HG03469 (cell line): ENCODE data around the gene ACSF2.
"Not testable (repeated sequence)": the region's sequence is repeated elsewhere in the genome, so short reads cannot be mapped to it uniquely, and the experiment has no call there.

Experiments
- ATAC-seq: cut with Tn5 transposase; IDR thresholded peaks from one replicate; pipeline ENCODE4 v1.9.1; 2021; ENCODE audit warnings: mild to moderate bottlenecking, moderate library complexity, moderate number of reproducible peaks; ENCODE audit not compliant: unreplicated experiment

Gene ACSF2, protein sequence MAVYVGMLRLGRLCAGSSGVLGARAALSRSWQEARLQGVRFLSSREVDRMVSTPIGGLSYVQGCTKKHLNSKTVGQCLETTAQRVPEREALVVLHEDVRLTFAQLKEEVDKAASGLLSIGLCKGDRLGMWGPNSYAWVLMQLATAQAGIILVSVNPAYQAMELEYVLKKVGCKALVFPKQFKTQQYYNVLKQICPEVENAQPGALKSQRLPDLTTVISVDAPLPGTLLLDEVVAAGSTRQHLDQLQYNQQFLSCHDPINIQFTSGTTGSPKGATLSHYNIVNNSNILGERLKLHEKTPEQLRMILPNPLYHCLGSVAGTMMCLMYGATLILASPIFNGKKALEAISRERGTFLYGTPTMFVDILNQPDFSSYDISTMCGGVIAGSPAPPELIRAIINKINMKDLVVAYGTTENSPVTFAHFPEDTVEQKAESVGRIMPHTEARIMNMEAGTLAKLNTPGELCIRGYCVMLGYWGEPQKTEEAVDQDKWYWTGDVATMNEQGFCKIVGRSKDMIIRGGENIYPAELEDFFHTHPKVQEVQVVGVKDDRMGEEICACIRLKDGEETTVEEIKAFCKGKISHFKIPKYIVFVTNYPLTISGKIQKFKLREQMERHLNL

DNA sequence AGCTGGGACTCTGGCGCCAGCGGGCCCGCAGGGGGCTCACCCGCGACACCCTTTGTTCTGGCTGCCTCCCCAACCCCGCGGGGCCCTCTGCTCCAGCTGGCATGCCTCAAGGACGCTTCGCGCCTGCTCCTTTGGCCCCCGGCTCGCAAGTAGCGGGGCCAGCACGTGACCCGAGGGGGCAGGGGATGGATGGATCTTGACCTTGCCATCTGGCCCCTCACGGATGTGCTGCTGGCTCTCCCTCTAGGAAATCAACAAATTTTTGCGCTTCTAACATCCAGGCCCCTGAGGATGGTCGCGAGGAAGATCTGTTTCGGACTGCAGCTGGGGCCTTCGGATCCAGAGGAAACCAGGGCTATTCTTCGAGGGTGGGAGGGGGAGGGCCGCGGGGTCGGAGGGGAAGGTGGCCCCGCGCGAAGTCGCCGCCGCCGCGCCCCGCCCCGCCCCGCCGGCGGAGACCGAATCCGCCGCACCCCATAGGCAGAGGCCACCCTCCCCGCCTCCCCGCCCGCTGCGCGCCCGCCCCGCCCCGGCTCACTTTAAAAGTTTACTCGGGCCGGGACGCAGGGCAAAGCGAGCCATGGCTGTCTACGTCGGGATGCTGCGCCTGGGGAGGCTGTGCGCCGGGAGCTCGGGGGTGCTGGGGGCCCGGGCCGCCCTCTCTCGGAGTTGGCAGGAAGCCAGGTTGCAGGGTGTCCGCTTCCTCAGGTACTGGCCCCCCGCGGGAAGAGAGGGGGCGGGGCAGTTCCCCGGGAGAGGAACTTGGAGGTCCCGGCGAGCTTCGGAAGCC lies at the start of gene ACSF2:
Gene ACSF2 (plus strand): TSS at position 537 of the 790 bp plus-strand sequence. CDS start 44 bp downstream, at position 581.
- ATAC-seq, result no peak

DNA sequence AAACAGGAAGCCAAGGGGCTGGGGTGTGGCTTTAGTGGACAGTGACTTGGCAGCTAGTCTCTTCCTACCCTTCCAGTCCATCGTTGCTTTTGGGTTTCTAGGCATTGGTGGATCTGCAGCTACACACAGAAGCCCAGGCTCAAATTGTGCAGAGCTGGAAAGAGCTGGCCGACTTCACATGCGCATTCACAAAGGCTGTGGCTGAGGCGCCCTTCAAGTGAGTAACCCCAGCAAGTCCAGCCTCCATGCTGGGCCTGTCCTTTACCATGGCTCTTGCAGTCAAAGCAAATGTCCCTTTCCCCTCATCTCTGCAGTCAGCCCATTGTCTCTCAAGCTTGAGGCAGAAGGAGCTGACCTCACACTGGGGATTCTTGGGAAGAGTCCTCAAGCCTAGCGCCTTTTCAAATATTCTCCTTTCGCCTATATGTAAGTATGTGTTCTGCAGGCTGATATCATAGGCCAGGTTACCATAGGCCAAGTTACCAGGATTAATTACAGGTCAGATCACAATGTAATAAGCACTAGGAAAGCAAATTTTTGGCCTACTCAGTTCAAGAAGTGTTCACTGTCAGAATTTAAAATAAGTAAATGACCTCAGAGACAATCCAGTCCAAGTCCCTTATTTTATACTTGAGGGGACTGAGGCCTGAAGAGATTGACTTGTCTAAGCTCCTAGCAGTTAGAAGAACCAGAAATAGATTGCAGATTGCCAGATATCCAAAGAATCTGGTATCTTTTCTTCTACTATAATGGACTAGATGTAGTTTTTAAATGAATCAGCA lies 46.5 kb upstream of the ACSF2 start:
- no peak for ATAC-seq

DNA sequence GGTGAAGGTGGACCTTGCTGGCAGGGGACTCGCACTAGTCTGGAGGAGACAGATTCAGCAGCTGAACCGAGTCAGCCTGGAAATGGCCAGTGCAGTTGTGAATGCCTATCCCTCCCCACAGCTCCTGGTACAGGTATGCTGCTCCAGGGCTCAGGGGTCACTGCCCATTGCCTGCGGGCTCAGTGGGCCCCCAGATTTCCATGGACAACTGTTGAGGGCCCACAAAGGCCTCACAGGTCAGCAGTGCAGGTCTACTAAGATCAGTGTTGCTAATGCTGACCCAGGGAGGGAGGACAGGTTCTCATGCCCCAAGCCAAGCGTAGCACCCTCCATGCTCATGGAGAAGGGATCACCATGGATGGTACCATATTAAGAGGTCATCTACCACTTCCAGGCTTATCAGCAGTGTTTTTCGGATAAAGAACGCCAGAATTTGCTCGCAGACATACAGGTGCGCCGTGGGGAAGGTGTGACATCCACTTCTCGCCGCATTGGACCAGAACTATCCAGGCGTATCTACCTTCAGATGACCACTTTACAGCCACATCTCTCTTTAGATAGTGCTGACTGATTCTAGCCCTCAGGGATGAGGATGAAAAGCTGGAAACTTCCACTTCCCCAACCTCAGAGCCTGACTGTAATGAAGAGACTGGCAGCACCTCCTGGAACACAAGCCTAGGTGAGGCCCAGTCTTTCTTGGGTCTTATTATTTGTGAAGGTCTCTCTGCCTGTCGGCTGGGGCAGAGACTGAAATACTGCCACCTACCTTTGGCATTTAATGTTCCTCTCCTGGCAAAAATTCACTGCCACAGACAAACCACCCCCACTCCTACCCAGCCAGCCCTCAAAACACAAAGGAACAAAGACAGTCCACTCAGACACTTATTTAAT lies 45.4 kb upstream of the ACSF2 start:
- ATAC-seq, result no peak

DNA sequence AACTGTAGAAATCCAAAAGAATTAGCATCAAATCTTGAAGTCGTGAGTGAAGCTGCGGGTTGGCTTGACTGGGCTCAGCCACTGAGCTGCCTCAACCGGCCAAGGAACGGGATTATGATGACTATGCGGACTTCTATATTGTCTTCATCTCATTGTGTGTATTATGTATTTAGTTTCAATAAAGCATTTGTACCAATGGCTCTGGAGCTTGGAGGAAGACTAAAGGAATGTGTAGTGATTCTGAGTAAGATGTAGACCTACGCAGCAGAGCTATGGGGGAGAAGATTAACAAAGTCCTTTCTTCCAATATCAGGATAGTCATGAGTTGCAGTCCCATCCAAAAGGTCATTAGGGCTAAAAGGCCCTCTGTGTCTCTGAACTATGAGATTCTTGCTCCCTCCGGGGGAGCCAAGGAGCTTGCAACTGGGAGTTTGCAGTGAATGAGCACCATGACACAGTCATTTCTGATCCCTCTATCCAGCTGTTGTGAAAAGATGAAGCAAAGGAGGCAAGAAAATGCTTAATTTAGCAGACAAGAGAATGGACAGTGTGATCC lies 44.7 kb upstream of the ACSF2 start:
- ATAC-seq, result no peak

DNA sequence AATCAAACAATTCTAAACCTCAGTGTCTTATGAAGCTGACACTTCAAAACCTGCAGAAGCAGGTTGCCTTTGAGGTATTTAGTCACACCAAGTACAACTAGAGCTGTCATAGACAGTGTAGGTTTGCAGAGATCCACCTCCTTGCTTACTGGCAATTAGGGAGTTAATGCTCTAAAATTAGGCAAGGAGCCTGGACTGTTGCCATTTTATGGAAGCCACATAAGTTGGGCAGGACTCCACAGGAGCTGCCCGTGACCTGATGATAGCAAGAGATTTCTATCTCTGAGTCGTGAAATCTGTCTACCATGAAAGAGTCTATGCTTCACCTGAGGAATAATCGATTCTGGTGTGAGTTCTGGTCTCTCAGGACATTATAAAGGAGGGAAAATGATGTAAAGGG lies 44.1 kb upstream of the ACSF2 start:
- no peak for ATAC-seq

DNA sequence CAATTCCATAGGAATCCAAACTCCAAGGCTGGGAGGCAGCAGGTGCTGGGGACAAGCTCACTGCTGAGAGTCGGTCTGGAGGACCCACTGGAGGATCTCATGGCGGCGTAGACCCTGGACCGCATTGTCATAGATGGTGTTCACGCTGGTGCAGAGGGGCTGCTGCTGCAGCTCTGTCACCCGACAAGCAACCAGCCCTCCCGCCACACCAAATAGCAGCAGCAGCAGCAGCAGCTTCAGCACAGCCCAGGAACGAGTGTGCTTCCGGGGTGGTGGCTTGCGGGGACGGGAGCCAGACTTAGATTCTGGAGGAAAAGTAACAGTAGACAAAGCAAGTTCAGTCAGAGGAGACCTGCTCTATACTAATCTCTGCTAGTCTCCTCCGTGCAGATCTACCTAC lies 43.1 kb upstream of the ACSF2 start:
- no peak for ATAC-seq

DNA sequence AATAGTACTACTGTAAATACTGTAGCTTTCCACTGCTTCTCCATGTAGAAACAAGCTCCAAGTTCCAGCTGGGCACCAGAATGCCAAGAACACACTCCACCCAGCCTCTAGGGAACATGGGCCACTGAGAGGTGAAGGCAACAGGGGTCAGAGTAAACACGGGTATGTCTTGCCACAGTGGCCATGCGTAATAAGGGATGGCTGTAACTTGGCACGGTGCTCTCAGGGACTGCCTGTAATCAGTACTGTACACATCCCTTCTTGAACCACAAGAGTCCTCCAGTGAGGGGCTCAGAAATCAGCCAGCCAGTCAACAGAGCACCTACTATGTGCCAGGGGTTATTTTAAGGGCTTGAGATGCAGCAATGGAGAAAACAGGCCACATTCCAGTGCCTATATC lies 39.5 kb upstream of the ACSF2 start:
- ATAC-seq, result no peak

DNA sequence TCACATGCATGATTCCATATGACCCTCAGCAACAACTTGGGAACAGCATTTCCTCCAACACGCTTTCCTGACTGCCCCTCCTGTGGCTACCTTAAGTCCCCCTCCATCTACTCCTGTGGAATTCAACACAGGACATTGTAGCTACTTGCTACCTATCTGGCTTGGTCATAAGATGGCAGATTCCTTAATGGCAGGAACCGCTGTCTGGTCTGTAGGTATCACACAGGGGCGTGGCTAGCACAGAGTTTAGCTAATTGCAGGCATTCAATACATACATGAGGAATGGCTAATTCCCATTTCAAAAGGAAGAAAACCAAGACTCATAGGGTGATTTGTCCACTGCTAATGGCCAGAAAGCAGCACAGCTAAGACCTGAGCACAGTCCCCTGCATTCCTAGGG lies 37.3 kb upstream of the ACSF2 start:
- no peak for ATAC-seq

DNA sequence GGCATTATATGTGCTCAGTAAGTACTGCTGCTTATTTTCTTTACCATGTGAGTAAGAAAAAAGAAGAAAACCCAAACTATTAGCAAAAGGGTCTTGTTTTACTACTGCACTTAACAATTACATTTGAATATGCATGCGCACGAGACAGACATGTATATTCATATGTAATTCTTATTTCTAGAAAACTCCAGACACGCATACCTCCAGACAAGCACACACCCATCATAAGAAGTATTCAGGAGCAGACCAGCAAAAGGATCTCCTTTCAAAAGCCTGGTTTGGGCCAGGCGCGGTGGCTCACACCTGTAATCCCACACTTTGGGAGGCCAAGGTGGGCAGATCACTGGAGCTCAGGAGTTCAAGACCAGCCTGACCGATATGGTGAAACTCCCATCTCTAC lies 36.5 kb upstream of the ACSF2 start:
- no peak for ATAC-seq

DNA sequence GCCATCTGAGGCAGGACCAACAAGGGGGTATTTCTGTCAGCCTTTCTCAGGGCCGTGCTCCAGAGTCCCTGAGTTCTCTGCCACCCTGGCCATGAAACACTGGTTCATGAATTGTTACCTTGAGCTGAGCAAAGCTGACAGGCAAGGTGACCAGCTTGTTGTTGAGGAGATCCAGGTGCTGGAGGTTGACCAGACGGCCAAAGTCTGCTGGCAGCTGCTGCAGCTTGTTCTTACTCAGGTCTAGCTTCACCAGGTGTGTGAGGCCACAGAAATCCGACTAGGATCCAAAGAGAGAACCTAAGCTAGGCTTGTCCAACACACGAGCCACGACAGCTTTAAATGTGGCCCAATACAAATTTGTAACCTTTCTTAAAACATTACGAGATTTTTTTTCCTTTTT lies 33.4 kb upstream of the ACSF2 start:
- no peak for ATAC-seq

DNA sequence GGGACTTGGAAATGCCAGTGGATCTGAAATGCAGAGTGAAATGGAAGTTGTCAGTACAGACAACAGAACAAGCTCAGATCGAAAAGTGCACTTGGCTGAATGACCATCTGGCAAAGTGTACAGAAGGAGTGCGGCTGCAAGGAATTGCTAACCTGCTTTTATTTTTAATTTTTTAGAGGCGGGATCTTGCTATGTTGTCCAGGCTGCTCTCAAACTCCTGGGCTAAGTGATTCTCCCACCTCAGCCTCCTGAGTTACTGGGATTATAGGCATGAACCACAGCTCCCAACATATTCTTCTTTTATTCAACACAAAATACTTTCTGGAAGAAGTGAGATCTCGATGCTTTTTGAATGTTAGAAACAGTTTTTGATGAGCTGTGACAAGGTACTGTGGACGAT lies 32.3 kb upstream of the ACSF2 start:
- ATAC-seq, result no peak

DNA sequence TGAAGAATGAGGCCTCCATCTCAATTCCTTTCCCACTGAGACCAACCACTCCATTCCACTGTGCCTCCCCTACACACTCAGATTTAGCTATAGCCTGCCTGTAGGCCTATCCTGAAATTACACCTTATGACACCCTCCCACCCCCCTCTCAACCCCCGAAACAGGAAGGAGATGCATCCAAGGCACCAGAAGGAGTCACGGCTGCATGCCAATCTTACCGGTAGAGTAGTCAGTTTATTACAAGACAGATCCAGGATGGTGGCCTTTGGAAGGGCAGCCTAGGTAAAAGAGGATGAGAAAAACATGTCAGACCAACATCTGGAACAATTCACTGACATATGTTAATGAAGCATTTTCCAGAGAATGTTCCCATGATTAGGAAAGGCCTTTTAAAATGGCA lies 31.3 kb upstream of the ACSF2 start:
- no peak for ATAC-seq

DNA sequence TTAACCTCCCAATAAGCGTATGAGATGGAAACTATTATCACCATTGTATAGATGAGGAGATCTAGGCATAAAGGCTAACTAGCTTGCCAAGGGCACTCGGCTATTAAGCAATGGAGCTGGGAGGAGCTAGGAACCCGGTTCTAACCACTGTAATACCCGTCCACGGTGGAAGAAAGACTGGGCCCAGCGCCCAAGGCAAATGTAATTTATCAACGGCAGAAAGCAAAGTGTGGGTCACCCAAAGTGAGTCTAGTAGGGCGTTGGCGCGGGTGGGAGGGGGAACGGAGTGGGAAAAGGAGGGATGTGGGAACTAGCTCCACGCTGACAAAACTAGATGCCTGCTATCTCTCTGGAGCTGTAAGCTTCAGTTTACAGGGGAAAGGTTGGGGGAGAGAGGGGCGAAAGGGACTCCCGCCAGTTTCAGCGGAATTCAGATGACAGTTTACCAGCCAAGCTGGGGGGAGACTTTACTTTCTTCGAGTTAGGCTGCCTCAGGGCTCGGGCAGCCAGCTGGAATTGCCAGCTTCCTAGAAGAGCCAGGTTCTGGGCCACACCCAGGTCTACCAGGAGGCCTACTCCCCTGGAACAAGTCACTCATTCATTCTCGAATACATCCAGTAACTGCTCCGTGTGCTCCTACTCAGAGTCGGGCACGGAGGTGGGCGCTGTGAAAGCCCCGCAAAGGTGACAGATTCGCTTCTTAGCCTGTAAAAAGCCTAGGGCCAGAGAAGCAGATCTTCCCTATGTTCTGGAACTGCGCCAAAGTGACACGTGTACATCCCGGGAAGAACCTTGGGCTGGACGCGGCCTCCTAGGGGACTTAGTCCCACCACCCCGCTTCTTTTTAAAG lies 29.5 kb upstream of the ACSF2 start:
- ATAC-seq, result no peak

DNA sequence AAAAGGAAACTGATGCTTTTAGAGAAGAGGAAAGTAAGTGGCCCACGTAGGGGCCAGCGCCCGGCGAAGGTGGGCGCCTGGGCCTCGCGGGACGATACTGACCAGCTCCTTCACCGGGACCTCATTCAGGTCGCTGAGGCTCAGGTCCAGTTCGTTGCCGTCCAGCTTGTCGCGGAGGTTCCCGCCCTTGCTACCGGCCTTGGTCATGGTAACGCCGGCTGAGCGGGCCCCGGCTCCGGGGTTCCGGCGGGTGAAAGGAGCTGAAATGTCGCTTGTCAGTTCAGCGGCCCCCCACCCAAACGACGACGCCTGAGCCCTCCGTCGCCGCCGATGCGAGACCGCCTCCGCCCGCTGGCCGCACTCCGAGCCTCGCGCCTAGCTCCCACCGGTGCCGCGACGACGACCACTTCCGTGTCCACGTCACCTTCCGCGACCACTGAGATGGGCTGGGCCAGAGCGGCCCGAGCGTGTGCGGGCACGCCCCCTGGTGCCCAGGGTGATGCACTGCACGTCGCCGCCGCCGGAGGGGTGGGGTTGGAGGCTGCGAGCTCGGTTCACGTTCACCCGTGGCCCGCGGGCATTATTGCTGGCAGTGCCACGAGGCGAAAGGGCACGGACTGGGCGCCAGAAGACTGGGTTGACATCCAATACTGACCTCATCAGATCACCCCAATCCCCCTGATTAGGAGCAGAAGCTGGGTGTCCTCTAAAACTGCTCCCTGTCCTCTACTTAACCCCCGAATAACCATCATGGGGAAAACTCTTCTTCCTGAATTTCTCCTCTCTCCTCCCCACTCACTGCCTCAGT lies 28.7 kb upstream of the ACSF2 start, which contains the start of gene LRRC59:
Gene LRRC59 (minus strand): TSS at position 413 of the 808 bp plus-strand sequence. CDS start 206 bp downstream, at position 207.
- peak; percentile 89 for ATAC-seq

DNA sequence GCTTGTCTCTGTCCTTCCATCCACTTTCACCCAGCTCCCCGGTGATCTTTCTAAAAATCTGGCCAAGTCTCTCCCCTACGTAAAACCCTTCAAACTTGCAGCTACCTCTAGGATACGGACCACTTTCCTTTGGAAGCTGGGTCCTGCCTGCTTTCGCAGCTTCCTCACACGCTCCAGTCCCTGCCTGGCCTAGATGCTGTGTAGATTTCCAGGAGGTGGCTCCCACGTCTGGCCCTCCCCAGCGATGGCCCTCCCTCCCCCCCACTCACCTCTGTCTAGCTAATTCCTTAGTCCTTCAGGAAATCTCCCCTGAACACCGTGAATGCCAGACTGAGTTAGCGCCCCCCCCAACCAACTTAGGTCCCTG lies 28.1 kb upstream of the ACSF2 start:
- no peak for ATAC-seq

DNA sequence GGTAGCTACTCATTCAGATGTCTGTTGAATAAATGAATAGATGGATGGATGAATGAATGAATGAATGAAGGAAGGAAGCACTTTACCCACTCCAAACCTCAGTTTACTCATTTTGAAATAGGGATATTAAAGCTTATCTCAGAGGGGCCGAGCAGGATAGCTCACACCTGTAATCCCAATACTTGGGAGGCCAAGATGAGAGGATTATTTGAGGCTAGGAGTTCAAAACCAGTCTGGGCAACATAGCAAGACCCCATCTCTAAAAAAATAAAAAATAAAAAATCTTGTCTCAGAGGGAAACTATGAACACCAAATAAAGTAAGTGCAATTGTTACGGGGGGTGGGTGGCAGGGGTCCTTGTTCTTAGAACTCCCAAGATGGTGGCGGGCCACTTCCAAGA lies 27.3 kb upstream of the ACSF2 start:
- ATAC-seq, result not testable (repeated sequence)

DNA sequence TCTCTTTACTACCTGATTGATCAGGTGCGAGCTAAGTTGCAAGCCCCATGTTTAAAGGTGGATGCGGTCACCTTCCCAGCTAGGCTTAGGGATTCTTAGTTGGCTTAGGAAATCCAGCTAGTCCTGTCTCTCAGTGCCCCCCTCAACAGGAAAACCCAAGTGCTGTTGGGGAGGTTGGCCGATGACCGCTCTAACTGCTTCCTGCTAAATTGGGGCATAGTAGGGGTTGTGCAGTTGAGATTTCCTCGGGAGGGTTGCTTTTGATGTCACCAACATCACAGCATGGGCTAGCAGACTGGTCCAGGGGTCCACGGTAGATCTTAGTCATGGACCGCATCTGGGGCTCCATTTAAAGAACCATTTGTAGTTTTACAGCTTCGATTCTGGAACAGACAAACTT lies 26.4 kb upstream of the ACSF2 start:
- ATAC-seq, result not testable (repeated sequence)

DNA sequence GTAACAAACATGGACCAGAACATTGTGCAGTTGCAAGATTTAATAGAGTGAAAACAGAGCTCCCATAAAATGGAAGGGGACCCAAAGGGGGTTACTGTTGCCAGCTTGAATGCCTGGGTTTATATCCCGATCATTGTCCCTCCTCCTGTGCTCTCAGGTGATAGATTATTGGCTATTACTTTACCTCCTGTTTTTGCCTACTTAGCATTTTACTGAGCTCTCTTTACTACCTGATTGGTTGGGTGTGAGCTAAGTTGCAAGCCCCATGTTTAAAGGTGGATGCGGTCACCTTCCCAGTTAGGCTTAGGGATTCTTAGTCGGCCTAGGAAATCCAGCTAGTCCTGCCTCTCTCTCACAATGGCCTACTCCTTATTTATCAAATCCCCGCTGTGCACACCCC lies 20.7 kb upstream of the ACSF2 start:
- ATAC-seq, result not testable (repeated sequence)
